Measurements from ENCODE around the gene ETV6.

DNA sequence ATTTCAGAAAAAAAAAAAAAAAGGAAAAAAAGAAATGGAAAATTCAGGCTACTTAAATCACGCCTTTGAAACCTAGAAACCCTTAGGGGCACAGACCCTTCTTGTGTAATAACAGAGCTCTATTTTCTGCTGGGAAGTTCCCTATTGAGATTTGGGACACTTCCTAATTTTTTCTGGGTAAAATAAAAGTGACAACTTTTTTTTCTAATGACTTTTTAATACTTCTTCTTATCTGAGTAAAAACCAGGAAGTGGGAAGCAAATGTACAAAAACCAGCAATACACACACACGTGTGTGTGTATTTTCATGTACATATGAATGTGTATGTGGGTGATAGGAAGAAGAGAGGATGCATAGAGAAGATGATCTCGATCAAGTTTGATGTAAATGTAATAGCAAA lies 35.8 kb downstream of the ETV6 start:
- no peak for TF ChIP-seq POLR2A (IDR thresholded peaks at IDR 0.05)
- no peak for TF ChIP-seq CTCF (IDR thresholded peaks at IDR 0.05)
- TF ChIP-seq POLR2AphosphoS5 (IDR thresholded peaks at IDR 0.05) = no peak
